MG63 (cell line): ENCODE results near the gene RIMBP2. TPM values are rescaled to one million over a fixed set of nuclear protein-coding genes. Genes with fewer than 3 reads are reported as not detected.

ENCODE experiments used
- DNase-seq: peaks from one replicate; pipeline ENCODE4 v3.0.0-alpha.2; 2020
- H3K27me3 ChIP-seq: fragments of 250-450 bp; sonication (Bioruptor Pico); 2 replicates; pipeline ENCODE4 v1.5.1; 2020; ENCODE audit warnings: mild to moderate bottlenecking, moderate library complexity
- H3K36me3 ChIP-seq: fragments of 250-450 bp; sonication (Bioruptor Pico); 2 replicates; pipeline ENCODE4 v1.5.1; 2020; ENCODE audit warnings: mild to moderate bottlenecking, moderate library complexity
- H3K4me3 ChIP-seq: fragments of 250-450 bp; sonication (Bioruptor Pico); 2 replicates; pipeline ENCODE4 v1.5.1; 2020; ENCODE audit warnings: mild to moderate bottlenecking, moderate library complexity
- H3K9me3 ChIP-seq: fragments of 250-450 bp; sonication (Bioruptor Pico); 2 replicates; pipeline ENCODE4 v1.5.1; 2020; ENCODE audit warnings: mild to moderate bottlenecking, moderate library complexity
- total RNA-seq: library from RNA; depleted of rRNA; stranded (reverse); fragments of >200 nt; shearing (Covaris generic); gene quantifications from 2 replicates; pipeline ENCODE4 v1.2.3, GENCODE V29; 2014; ENCODE audit warnings: low replicate concordance

RIMBP2 gene
- total RNA-seq, 1 experiment from 2014 or later = not detected

DNA sequence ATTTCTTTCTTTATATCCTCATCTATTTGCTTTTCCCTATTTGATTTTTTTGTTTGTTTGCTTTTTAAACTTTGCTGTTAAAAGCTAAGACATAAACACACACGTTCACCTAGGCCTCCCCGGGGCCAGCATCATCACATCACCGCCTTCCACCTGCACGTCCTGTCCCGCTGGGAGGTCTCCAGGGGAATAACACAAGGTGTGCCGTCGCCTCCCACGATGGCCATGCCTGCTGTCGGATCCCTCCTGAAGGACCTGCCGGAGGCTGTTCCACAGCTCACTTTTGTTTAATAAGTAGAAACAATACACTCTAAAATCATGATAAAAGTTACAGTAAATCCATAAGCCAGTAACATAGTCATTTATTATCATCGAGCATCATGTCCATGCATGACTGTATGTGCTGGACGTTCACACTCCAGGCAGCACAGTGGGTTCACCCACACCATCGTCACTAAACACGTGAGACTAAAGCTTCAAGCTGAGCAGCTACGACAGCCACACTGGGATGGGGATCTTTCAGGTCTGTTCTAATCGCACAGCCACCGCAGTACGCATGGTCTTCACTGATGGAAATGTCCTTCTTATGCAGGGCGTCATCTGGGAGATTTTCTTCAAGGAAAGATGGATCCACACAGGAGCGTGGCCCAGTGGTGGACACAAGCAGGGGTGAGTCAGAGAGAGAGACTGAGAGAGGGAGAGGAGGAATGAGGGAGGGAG is 3.6 kb downstream of the RIMBP2 start:
- no peak for DNase-seq
- Histone ChIP-seq H3K36me3 (no peaks in the 10 kb centered on the region), H3K9me3 (no peaks in the 10 kb centered on the region), H3K4me3 (no peak overlapping the region), H3K27me3 (peaks cover 8% of the 10 kb centered on the region; the same call in 1 of the 2 replicates)

DNA sequence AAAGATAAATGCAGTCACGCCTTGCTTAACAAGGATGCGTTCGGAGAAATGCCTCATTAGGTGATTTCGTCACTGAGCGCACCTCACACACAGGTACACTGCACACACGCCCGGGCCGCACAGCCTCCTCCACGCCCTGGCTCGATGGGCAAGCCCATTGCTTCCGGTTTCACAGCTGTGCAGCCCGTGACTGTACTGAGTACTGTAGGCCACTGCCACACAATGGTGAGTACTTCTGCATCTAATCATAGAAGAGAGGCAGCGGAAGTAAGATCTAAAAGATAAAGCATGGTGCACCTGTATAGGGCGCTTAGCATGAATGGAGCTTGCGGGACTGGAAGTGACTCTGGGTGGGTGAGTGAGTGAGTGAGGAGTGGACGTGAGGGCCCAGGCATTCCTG is 4.3 kb downstream of the RIMBP2 start:
- Histone ChIP-seq H3K27me3 (peaks cover 8% of the 10 kb centered on the region; the same call in 1 of the 2 replicates), H3K9me3 (no peaks in the 10 kb centered on the region), H3K4me3 (no peak overlapping the region), H3K36me3 (no peaks in the 10 kb centered on the region)
- DNase-seq = no peak

DNA sequence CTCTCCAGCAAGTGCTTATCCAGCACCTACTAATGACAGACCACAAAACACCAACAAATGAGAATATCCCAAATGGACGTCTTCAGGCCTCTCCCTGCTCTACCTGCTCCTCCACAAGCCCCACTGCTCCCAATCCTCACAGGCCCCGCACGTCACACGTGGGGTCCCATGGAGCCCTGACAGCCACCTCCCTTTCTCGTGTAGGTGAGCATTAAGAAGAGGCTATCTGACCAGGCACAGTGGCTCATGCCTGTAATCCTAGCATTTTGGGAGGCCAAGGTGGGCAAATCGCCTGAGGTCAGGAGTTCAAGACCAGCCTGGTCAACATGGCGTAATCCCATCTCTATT is 5.4 kb downstream of the RIMBP2 start:
- no peak overlapping the region for H3K4me3 ChIP-seq
- peaks cover 6% of the 10 kb centered on the region; the same call in 1 of the 2 replicates for H3K27me3 ChIP-seq
- no peaks in the 10 kb centered on the region for H3K9me3 ChIP-seq
- no peaks in the 10 kb centered on the region for H3K36me3 ChIP-seq
- no peak for DNase-seq

DNA sequence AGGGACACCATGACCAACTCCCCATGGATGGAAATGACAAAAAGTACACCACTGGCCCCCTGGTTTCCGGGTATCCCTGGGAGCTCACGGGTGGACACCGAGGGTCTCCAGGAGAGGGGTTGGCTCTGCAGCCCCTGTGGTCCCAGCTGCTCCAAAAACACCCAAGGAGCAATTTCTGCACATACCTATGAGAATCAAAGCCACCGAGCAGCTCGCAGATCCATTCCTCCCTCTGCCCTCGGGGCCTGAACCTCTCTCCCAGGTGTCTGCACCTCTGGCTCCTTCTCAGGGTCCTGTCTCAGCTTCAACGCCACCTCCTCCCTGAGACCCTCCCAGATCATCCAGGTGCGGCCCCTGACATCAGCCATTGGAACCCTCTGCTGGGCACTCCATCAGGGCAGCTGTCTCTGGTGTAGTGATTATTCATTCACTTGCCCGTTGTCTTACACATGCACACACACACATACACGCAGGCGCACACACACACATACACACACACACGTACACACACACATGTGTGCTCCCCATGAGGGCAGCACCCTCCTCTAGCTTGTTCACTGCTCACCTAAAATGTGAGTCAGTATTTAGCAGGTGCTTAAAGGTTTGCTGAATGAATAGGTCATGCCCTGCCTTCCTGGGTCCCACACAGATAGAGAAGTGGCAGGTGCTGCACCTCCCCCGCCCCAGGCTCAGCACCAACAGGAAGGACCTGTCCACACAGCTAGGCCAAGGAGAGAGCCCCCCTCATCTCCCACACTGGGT is 5.9 kb downstream of the RIMBP2 start:
- Histone ChIP-seq H3K4me3 (no peak overlapping the region), H3K36me3 (no peaks in the 10 kb centered on the region), H3K9me3 (no peaks in the 10 kb centered on the region), H3K27me3 (peaks cover 5% of the 10 kb centered on the region; the same call in 1 of the 2 replicates)
- DNase-seq = no peak

DNA sequence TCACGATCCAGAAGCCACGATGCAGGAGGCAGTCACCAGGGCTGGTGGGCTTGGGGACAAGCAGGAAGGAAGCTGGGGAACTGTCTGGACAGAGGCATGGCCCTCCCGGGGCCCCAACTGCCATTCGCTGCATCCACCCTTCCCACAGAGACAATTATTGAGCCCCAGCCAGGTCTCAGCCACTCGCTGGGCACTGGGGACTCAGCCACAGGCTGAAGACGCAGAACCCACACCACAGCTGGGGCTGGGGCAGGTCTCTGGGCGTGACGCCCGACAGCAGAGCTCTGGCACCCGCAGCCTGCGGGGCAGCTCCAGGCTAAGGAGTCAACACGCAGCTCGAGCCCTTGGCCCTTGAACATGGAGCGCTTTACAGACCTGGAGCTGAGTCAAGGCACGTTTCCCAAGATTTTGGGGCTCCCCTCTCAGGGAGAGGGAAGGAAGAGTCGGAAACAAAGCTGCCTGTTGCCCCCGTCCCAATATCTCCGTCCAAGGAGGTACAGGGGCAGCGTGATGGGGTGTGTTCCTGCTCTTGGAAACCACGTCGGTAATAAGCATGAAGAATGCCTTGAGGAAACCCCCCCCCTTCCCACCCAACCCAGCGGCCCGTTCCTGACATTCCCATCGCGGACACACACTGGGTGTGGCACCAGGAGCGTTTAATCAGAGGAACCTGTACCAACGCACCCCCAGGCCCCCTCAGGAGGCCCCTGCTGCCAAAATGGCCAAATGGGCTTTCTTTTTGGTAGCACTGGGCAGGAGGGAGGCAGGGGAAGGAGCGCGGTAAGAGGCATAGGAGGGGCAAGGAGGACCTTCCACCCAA is 6.7 kb downstream of the RIMBP2 start:
- Histone ChIP-seq H3K36me3 (no peaks in the 10 kb centered on the region), H3K27me3 (peaks cover 5% of the 10 kb centered on the region; the same call in 1 of the 2 replicates), H3K4me3 (no peak overlapping the region), H3K9me3 (no peaks in the 10 kb centered on the region)
- no peak for DNase-seq

DNA sequence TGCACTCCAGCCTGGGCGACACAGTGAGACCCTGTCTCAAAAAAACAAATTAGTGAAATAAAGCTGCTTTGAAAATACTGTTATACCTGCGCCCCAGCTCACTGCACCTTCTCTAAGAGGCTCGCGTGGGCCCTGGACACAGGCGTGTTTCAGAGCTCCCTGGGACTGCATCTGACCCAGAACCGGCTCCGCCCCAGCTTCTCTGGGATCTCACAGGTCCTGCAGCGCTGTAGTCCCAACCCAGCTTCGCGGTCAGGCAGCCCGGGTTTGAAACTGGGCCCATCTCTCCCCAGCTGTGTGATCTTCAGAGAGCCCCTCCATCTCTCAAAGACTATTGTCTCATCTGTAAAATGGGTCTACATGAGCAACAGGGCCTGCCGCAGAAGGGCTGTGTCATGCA is 7.5 kb downstream of the RIMBP2 start:
- H3K27me3 ChIP-seq = 0 out of 2 replicates have a peak, but pooled peaks cover 2% of the 10 kb centered on the region
- no peaks in the 10 kb centered on the region for H3K9me3 ChIP-seq
- DNase-seq = no peak
- no peaks in the 10 kb centered on the region for H3K36me3 ChIP-seq
- no peak overlapping the region for H3K4me3 ChIP-seq

DNA sequence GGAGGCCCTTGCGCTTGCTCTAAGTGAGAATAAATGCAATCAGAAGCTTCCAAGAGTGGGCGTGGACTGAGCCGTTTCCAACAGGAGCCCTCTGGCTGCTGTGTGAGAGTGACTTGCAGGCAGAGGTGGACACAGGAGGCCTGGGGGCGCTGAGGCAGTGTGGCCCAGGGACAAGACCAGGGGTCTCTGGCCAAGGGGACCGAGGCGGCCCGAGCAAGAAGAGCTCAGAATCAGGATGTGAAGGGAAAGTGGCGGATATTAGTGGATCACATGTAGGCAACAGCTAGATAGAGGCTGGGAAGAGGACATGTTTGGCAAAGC is 8.6 kb downstream of the RIMBP2 start:
- no peak overlapping the region for H3K4me3 ChIP-seq
- H3K9me3 ChIP-seq = no peaks in the 10 kb centered on the region
- H3K36me3 ChIP-seq = no peaks in the 10 kb centered on the region
- DNase-seq = no peak
- H3K27me3 ChIP-seq = 0 out of 2 replicates have a peak, but pooled peaks cover 2% of the 10 kb centered on the region

DNA sequence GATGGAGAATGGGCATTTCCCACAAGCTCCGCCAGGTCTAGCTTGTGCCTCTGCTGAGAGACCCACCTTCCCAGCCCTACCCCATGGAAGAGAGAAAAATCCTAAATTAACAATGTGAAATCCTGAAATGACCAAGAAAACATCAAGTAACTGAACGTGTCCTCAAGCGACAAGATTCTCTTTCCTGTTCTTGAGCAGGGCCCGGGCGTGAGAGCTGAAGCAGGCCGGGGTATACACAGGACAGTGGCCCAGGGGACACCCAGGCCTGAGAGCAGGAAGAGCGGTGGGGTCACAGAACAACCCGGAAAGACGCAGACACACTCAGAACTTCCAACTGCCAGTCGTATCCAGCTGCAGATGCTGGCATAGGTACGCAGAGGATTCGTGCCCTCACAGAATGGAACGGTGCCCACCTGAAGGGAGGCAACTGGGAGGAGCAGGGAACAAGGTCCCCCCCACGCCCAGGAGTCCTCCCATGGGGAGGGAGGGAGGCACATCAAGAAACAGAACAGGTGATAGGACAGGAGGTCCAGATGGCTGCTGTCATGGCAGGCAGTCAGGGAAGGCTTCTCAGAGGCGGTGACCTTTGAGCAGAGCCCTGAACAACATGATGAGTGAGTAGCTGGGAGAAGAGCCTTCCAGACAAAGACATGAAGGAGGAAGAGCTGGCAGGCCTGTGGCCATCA is 9.1 kb downstream of the RIMBP2 start:
- no peaks in the 10 kb centered on the region for H3K9me3 ChIP-seq
- H3K36me3 ChIP-seq = no peaks in the 10 kb centered on the region
- H3K4me3 ChIP-seq = no peak overlapping the region
- no peak for DNase-seq
- H3K27me3 ChIP-seq = 0 out of 2 replicates have a peak, but pooled peaks cover 2% of the 10 kb centered on the region

DNA sequence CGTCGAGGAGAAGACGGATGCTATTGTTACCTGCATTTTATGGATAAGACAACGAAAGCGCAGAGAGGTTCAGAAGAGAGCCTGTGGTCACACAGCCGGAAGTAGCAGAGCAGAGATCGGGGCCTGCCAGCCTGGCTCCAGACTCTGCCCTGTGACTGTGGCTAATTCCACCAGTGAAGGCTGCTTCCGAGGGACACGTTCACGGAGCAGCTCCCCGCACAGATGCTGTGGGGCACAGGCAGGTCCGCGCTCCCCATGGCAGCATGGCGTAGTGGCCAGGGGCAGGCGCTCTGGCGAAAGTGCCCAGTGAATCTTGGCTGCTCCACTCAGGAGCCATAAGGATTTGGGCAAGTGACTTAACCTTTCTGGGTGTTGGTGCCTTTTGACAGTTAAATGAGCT is 9.8 kb downstream of the RIMBP2 start:
- Histone ChIP-seq H3K4me3 (no peak overlapping the region), H3K27me3 (0 out of 2 replicates have a peak, but pooled peaks cover 2% of the 10 kb centered on the region), H3K9me3 (no peaks in the 10 kb centered on the region), H3K36me3 (no peaks in the 10 kb centered on the region)
- no peak for DNase-seq

DNA sequence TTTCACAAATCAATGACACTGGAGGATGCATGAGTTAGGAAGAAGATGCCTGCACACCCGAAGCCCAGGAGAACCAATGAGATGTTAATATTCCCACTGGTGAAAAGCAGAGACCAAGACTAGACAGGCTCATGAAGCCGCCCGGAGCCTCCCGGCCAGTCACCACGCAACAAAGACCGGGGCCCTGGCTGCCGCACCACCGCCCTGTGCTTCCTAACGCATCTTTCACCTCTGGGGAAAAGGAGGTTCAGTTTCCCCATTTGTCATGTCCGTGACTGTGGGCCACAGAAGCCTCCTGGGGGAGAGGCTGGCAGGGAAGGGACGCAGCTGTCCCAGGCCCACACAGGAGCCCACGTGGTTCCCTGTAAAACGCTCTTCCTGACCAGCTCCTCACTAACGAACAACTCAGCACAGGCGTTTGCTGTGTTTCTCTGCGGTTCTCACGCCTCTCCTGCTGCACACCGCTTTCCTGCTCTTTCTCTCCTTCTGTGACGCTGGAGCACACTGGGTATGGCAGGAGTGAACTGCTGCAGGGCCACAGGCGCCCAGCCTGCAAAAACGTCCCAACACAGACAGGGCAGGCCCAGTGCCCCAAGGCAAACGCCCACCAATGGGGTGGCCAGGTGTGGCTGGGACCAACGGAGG is 10.8 kb downstream of the RIMBP2 start:
- no peak for DNase-seq
- Histone ChIP-seq H3K36me3 (no peaks in the 10 kb centered on the region), H3K4me3 (no peak overlapping the region), H3K27me3 (0 out of 2 replicates have a peak, but pooled peaks cover 2% of the 10 kb centered on the region), H3K9me3 (no peaks in the 10 kb centered on the region)

DNA sequence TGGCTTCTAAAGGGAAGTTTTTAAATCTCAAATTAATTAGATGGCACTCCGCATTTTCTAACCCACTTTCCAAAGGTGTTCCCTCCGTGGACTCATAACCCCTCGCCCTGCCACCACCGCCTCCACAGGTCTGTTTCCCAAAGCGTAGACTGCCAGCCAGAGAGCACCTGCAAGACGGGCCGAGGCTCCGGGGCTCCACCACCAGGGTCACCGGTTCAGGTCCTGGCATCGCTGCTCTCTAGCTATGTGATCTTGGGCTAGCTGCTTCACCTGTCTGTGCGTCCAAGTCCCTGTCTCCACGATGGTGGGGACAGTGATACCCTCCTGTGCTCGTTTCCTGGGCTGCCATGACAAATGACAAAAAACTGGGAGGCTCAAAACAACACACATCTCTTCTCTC is 11.5 kb downstream of the RIMBP2 start:
- Histone ChIP-seq H3K9me3 (no peaks in the 10 kb centered on the region), H3K36me3 (no peaks in the 10 kb centered on the region)
- DNase-seq = no peak

DNA sequence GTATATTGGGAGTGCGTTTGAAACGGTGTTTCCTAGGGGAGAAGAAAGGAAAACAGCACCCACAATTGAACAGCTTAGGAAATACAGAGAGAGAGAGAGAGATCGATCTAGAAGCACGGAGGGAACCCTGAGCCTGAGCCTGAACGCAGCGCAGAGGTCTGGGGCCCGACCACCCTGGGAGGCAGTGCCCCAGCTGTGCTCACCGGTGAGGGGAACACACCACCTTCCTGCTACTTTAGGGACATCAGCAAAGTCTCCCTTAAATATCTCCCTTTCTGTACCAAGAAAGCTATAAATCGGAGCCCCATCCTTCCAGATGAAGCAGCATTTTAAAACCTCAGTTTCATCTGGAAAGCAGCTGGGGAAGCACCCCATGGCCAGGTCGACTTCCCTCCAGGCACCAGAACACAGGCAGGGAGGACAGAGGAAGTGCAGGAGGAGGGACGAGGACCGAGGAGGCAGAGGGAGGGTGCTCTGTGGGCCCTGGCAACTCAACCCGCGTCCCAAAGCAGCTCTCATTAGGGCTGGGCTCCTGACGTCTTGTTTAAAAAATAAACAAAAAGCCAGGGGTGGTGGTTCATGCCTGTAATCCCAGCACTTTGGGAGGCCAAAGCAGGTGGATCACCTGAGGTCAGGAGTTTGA is 12.2 kb downstream of the RIMBP2 start:
- Histone ChIP-seq H3K36me3 (no peaks in the 10 kb centered on the region), H3K27me3 (no peaks in the 10 kb centered on the region), H3K4me3 (no peak overlapping the region), H3K9me3 (no peaks in the 10 kb centered on the region)
- no peak for DNase-seq

More for the DNA sequence above, 11.5 kb downstream of the RIMBP2 start:
- Histone ChIP-seq H3K27me3 (0 out of 2 replicates have a peak, but pooled peaks cover 2% of the 10 kb centered on the region), H3K4me3 (no peak overlapping the region)

DNA sequence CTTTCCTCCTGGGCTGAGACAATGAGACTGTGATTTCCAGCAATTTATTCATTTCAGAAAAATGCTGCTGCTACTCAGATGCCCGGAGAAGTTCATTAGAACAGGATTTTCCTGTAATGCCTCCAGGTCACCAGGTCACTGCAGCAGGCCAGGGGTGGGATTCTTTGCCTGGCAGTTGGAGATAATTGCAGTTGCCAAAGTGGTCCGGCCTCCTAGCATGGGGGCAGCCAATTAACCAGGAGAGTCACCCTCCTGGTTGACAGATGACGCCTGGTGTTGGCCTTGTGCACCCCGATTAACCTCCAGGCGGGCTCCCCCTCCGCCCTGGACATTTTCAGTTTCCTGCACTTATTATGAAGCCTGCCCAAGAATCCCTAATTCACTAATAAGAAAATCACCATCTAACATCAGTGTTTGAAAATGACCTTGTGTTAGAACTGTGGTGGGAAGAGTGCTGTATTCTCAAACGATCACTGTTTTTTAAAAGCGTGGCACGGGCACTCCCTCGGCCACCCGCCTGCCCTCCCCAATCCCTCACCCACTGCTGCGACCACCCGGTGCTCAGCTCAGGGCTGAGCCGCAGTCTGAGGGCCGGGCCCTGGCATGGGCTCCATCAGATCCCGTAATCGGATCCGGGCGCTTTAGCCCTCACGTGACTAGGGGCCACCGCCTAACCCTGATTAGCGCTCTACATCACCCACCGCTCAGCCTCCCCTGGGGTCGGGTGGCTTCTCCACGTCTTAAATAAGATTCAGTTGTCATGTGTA is 12.9 kb downstream of the RIMBP2 start:
- Histone ChIP-seq H3K27me3 (no peaks in the 10 kb centered on the region), H3K9me3 (no peaks in the 10 kb centered on the region), H3K4me3 (no peak overlapping the region), H3K36me3 (no peaks in the 10 kb centered on the region)
- no peak for DNase-seq

DNA sequence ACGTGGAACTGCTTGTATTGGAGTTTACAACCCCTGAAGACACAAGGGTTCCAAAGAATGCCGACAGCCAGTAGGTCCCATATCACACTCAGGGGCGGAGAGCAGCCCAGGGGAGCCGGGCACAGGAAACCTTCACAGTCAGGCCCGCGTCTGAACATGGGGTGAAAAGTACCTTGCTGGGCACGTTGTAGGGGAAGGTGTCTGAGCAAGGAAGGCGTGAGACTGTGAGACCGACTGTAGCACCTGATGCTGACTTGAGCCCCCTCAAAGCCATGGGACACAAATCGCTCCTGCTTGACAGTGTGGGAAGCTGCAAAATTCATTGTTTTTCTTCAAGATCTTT is 14.7 kb downstream of the RIMBP2 start:
- no peak overlapping the region for H3K4me3 ChIP-seq
- no peaks in the 10 kb centered on the region for H3K9me3 ChIP-seq
- no peak for DNase-seq
- H3K27me3 ChIP-seq = no peaks in the 10 kb centered on the region
- no peaks in the 10 kb centered on the region for H3K36me3 ChIP-seq
